ENCODE measurements around the gene ABCA12. TPM values are rescaled to one million over a fixed set of nuclear protein-coding genes. Genes with fewer than 3 reads are reported as not detected.

Gene ABCA12
- total RNA-seq, 1 experiment from 2014 or later: 1.3 TPM

DNA sequence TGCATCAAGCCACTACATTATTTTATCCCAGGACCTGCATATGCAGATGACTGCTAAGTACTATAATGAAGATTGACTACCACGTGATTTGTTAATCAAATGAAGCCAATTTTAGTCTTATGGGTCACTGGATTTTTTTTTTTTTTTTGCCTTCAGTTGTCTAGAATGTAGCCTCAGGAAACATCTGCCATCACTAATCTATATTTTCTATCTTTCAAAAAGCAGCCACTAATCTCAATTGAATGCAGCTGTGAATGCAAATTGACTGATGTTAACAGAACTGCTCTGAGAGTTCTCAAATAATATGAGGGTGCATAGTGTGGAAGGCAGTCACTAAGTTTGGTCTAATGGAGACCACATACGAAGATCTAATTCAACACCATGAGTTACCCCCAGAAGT, 106.3 kb downstream of the ABCA12 start:
- no TSS peak for BruUV-seq (replicated peaks)

More for the DNA sequence above, 106.3 kb downstream of the ABCA12 start:
- Histone ChIP-seq H3K4me1 (ENCODE audit: control insufficient read depth in 1 of 2, insufficient read depth in 2 of 2, low read length in 2 of 2) (no peaks in the 10 kb centered on the region), H3K4me3 (replicated peaks in 1 of 2; ENCODE audit: low read depth in 1 of 2, low read length in 2 of 2) (no peak overlapping the region), H2AFZ (ENCODE audit: low read depth, low read length, poor library complexity, severe bottlenecking) (no peak overlapping the region), H3K27ac (ENCODE audit: low read depth, low read length) (no peak overlapping the region), H3K9me2 (ENCODE audit: insufficient read depth) (no peaks in the 10 kb centered on the region), H3K36me3 (ENCODE audit: control insufficient read depth in 1 of 2, insufficient read depth in 2 of 2, low read length in 2 of 2) (no peaks in the 10 kb centered on the region), H3K4me2 (ENCODE audit: low read length) (no peak overlapping the region), H4K20me1 (ENCODE audit: insufficient read depth) (no peaks in the 10 kb centered on the region), H3K79me2 (ENCODE audit: insufficient read depth, low read length) (no peaks in the 10 kb centered on the region), H3K9ac (ENCODE audit: low read length) (no peak overlapping the region), H3K27me3 (ENCODE audit: insufficient read depth, low read length) (no peaks in the 10 kb centered on the region), H3K9me3 (ENCODE audit: control insufficient read depth in 1 of 2, insufficient read depth in 1 of 2, low read depth in 1 of 2, low read length in 2 of 2) (no peaks in the 10 kb centered on the region)
- DNase-seq (ENCODE audit: low read depth, low spot score) (no peak), ATAC-seq (no peak)
- ChIA-PET POLR2A (no interaction called here), RAD21 (ENCODE audit: low non-redundant PET in 1 of 2, low total read pairs in 2 of 2, uncharacterized antibody in 2 of 2, unreplicated experiment in 2 of 2) (no interaction called here), CTCF (no interaction called here)
- no peak for TF ChIP-seq ZNF274 (IDR thresholded peaks at IDR 0.05; ENCODE audit: low read depth, low read length)
- TF ChIP-seq ZFX (IDR thresholded peaks at IDR 0.05): no peak
- TF ChIP-seq POLR2AphosphoS5 (IDR thresholded peaks at IDR 0.05; ENCODE audit: low read depth, low read length): no peak
- TF ChIP-seq, protein P1, sequence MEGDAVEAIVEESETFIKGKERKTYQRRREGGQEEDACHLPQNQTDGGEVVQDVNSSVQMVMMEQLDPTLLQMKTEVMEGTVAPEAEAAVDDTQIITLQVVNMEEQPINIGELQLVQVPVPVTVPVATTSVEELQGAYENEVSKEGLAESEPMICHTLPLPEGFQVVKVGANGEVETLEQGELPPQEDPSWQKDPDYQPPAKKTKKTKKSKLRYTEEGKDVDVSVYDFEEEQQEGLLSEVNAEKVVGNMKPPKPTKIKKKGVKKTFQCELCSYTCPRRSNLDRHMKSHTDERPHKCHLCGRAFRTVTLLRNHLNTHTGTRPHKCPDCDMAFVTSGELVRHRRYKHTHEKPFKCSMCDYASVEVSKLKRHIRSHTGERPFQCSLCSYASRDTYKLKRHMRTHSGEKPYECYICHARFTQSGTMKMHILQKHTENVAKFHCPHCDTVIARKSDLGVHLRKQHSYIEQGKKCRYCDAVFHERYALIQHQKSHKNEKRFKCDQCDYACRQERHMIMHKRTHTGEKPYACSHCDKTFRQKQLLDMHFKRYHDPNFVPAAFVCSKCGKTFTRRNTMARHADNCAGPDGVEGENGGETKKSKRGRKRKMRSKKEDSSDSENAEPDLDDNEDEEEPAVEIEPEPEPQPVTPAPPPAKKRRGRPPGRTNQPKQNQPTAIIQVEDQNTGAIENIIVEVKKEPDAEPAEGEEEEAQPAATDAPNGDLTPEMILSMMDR (IDR thresholded peaks at IDR 0.05 in 2 of 3, conservative IDR thresholded peaks at IDR 0.05 in 1 of 3; ENCODE audit: borderline replicate concordance in 1 of 3, insufficient read depth in 1 of 3, low read depth in 2 of 3, low read length in 2 of 3): no peak
- TF ChIP-seq FOSL1 (IDR thresholded peaks at IDR 0.05; ENCODE audit: low read depth): no peak
- TF ChIP-seq, protein P2, sequence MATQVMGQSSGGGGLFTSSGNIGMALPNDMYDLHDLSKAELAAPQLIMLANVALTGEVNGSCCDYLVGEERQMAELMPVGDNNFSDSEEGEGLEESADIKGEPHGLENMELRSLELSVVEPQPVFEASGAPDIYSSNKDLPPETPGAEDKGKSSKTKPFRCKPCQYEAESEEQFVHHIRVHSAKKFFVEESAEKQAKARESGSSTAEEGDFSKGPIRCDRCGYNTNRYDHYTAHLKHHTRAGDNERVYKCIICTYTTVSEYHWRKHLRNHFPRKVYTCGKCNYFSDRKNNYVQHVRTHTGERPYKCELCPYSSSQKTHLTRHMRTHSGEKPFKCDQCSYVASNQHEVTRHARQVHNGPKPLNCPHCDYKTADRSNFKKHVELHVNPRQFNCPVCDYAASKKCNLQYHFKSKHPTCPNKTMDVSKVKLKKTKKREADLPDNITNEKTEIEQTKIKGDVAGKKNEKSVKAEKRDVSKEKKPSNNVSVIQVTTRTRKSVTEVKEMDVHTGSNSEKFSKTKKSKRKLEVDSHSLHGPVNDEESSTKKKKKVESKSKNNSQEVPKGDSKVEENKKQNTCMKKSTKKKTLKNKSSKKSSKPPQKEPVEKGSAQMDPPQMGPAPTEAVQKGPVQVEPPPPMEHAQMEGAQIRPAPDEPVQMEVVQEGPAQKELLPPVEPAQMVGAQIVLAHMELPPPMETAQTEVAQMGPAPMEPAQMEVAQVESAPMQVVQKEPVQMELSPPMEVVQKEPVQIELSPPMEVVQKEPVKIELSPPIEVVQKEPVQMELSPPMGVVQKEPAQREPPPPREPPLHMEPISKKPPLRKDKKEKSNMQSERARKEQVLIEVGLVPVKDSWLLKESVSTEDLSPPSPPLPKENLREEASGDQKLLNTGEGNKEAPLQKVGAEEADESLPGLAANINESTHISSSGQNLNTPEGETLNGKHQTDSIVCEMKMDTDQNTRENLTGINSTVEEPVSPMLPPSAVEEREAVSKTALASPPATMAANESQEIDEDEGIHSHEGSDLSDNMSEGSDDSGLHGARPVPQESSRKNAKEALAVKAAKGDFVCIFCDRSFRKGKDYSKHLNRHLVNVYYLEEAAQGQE (IDR thresholded peaks at IDR 0.05; ENCODE audit: low read depth): no peak
- TF ChIP-seq, protein P3, sequence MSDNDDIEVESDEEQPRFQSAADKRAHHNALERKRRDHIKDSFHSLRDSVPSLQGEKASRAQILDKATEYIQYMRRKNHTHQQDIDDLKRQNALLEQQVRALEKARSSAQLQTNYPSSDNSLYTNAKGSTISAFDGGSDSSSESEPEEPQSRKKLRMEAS (IDR thresholded peaks at IDR 0.05): no peak
- TF ChIP-seq EGR1 (IDR thresholded peaks at IDR 0.05; ENCODE audit: low read depth): no peak
- TF ChIP-seq CBX3 (IDR thresholded peaks at IDR 0.05; ENCODE audit: low read depth): no peak
- TF ChIP-seq JUND (IDR thresholded peaks at IDR 0.05): no peak
- TF ChIP-seq RAD21 (IDR thresholded peaks at IDR 0.05; ENCODE audit: low read depth): no peak
- TF ChIP-seq POLR2A (IDR thresholded peaks at IDR 0.05; ENCODE audit: borderline replicate concordance, extremely low read depth, insufficient read depth, insufficient read length): no peak
- TF ChIP-seq EZH2phosphoT487 (IDR thresholded peaks at IDR 0.05; ENCODE audit: borderline replicate concordance): no peak
- TF ChIP-seq TCF7L2 (IDR thresholded peaks at IDR 0.05; ENCODE audit: borderline replicate concordance, extremely low read depth, insufficient read depth, insufficient read length): no peak
- TF ChIP-seq YY1 (IDR thresholded peaks at IDR 0.05; ENCODE audit: extremely low read depth, insufficient replicate concordance, low read depth, low read length): no peak
- TF ChIP-seq, protein P4, sequence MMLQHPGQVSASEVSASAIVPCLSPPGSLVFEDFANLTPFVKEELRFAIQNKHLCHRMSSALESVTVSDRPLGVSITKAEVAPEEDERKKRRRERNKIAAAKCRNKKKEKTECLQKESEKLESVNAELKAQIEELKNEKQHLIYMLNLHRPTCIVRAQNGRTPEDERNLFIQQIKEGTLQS (IDR thresholded peaks at IDR 0.05): no peak
- no peak for TF ChIP-seq SIN3A (IDR thresholded peaks at IDR 0.05; ENCODE audit: low read depth)
- no peak for TF ChIP-seq ELF1 (IDR thresholded peaks at IDR 0.05; ENCODE audit: borderline replicate concordance, low read depth)
- TF ChIP-seq SRF (IDR thresholded peaks at IDR 0.05; ENCODE audit: low read depth): no peak
- intact Hi-C loops (cut with micrococcal nuclease): no loop called here

Measured in HCT116 (cell line).